Middle frontal gyrus (tissue), 1 donor: ENCODE results near the gene SH2D3A.

ENCODE experiments used
- DNase-seq: peaks from one replicate; pipeline ENCODE4 v3.0.0-alpha.2; 2015; ENCODE audit warnings: low spot score; ENCODE audit errors: extremely low spot score

SH2D3A gene

GRCh38 chr19:6737873-6738786 is 29.1 kb downstream of the SH2D3A start:
- DNase-seq, result peak; percentile 58

DNA sequence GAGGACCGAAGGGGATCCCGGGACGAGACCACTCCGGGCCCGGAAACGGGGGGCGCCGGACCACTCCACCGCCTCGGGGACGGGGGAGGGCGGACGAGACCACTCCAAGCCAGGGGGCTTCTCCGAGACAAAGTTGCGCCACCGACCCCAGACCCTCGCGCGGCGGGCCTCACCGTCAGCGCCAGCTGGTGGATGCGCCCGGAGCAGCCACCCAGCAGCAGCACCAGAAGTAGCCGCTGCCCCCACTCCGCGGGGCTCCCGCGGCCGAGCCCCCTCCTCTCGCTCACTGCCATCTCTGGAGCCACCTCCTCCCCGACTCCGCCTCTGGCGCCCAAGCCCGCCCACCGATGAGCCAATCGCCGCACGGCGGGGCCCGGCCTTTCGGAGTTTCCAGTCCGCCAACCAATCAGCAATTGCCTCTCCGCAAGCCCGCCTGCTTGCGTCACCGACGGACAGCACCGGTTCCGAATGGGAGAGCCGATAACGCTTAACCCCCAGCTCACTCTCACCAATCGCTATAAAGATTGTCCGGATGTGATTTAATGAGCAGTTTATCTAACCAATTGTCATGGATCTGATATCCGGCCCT is 29.9 kb downstream of the SH2D3A start, which contains the start of gene GPR108:
TSS of gene GPR108 (minus strand) at position 297 of the 589 bp plus-strand sequence. CDS start at position 293, 4 bp downstream.
- DNase-seq, result peak; percentile 100

- no peak for DNase-seq
Measured at GRCh38 chr19:6736917-6737283, 30.3 kb downstream of the SH2D3A start.

DNA sequence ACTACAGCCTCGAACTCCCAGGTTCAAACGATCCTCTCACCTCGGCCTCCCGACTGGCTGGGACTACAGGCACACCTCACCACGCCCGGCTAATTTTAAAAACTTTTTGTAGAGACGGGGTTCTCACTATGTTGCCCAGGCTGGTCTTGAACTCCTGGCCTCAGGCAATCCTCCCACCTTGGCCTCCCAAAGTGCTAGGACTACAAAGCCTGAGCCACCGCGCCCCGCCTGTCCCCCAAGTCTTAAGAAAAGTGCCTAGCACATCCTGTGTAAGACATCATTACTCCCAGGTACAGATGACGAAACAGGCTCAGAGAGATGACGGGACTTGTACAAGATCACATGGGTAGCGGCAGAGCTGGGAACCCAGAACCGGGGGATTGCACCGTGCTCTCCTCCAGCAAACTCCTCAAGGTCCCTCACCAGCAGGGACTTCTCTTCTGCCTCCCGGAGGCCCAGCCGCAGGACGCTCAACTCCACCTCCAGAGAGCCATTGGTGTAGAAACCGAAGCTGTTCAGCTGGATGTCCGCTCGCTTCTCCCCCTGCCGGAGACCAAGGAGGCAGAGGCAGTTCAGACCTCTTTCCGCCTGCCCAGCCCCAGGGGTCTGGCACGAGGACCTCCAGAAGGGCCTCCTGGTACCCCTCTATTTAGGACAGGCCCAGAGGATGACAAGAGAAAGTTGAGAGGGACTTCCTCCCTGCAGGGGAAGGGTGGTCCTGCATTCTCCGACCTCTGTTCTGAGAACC is 30.9 kb downstream of the SH2D3A start:
- DNase-seq, result peak; percentile 22

DNA sequence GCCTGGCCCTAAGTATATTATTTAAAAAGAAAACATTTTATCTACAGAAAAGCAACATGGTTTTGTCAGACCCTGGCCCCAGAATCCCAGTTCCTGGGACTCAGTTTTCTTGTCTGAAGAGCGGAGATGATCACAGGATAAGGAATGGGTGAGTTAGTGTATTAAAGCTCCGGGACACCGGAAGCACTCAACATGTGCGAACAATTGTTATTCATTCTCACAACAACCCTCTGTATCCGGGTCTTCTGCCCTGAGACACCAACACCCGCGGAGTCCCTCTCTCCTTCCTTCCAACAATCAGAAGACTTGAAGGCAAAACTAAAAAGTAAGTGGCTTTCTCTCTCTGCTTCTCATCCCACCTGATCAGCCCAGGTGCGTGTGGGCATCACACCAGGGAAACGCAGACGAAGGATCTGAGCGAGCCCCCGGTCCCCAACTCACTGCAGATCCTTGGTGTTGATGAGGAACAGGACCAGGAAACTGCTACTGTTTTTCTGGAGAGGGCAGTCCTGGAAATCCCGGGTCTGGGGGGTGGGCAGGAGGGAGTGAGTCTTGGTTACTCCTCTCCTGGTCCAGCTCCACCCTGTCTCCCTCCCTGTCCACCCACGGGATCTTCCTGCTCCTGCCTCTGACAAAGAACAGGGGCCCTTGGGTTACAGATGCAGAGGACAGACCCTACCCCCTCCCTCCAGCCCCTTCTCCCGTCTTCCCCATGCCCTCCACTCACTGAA is 31.9 kb downstream of the SH2D3A start:
- DNase-seq, result no peak

GRCh38 chr19:6734096-6734696 is 33.0 kb downstream of the SH2D3A start:
- no peak for DNase-seq

- DNase-seq, result no peak
Measured at GRCh38 chr19:6733338-6734095, 33.7 kb downstream of the SH2D3A start.

DNA sequence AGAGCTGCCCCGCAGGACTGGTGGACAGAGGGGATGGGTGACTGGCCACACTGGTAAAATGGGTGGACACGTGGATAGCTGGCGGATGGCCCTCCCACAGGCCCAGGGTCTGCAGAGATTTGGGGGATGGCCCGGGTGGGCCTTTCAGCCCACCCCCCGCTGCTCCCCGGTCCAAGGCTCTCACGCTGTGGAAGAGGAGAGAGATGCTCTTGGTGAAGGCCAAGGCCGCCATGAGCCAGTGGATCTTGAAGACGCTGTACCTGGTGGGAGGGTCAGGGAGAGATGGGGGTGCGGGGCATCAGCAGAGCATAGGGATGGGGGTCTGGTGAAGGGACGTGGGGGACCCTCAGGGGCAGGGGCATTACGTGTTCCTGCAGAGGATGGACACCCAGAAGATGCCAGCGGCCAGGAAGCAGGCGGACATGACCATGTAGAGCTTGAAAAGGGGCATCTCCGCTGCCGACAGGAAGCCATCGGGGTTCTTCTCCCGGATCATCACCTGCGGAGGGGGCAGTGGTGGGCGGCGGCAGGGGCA is 34.4 kb downstream of the SH2D3A start:
- no peak for DNase-seq

DNA sequence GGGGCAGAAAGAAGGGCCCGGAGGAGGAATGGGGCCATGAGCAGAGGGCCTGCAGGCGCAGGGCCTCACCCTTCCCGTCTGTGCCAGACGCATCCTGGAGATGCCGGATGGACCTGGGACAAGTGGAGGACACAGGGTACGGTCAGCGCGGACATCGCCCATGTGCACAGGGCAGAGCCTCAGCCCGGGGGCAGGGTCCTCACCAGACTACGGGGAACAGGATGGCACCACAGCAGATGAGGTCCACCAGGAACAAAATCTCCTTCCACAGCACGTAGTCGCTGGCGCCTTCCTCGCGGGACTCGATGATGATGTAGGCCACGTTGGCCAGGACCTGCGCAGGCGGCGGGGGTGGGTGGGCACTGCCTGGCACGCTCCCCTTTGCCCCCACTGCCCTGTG is 35.4 kb downstream of the SH2D3A start:
- no peak for DNase-seq

- DNase-seq, result no peak
Measured at GRCh38 chr19:6730941-6731670, 36.1 kb downstream of the SH2D3A start.

DNA sequence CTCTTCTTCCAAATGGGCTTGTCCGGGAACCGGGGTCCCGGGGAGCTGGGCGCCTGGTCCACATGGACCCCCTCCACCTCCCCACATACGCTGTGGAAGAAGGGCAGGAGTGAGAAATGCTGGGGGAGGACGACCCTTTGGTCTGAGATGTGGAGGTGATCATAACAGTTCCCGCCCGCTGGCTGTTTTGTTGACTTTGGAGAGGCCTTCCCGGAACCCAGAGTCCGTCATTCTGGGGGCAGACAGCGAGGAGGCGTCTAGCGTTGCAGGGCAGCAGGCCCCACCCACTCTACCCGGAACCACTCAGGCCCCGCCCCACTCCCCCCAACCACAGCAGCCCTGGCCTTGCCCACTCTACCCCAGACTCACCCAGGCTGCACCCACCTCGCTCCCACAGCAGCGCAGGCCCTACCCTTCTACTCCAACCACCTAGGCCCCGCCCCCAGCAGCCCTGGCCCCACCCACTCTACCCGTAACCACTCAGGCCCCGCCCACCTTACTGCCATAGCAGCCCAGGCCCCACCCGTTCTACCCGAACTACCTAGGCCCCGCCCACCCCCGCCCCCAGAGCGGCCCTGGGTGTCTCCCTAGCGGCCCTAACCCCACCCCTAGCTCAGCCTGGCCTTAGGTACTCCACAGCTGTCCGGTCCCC is 37.0 kb downstream of the SH2D3A start:
- no peak for DNase-seq

DNA sequence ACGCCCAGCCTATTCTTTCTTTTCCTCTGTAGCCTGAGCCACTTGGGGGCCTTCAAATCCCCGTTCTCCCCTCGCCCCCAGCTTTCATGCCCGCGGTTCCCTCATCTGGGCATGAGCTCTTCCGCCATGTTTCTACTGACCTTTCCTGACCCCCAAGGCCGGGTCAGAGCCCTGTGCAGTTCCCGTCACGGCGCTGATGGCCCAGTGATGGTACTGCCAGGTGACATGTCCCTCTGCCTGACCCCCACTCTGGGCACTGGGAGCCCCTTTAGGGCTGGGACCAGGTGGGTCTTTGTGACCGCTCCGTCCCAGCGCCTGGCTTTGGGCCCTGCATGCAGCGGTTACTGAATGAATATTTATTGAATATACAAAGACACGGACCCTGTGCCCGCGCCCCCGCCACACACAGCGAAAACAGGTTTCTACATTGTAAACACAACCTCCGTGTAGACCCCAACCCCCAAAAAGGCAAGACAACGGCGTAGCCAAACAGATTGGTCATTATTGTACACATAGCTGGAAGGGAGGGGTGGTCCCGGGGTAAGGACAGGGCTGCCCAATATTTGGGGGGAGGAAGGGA is 37.6 kb downstream of the SH2D3A start:
- DNase-seq, result no peak

DNA sequence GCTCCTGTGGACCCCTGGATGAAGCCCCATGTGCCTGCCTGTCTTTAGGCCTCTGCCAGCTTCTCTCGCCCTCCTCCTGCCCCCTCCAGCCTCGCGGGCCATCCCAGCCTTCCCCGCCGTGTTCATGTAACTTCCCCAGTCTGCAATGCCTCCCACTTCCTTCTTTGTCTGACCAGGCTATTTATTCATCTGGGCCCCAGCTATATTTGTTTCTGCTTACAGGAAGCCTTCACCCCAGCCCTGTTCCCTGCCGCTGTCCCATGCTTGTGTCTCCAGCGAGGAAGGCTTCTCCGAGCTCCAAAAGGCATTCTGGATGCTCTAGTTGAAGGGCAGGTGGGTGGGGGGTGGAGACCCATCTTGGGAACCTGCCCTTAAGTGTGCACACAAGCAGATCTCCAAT is 38.9 kb downstream of the SH2D3A start:
- DNase-seq, result no peak

DNA sequence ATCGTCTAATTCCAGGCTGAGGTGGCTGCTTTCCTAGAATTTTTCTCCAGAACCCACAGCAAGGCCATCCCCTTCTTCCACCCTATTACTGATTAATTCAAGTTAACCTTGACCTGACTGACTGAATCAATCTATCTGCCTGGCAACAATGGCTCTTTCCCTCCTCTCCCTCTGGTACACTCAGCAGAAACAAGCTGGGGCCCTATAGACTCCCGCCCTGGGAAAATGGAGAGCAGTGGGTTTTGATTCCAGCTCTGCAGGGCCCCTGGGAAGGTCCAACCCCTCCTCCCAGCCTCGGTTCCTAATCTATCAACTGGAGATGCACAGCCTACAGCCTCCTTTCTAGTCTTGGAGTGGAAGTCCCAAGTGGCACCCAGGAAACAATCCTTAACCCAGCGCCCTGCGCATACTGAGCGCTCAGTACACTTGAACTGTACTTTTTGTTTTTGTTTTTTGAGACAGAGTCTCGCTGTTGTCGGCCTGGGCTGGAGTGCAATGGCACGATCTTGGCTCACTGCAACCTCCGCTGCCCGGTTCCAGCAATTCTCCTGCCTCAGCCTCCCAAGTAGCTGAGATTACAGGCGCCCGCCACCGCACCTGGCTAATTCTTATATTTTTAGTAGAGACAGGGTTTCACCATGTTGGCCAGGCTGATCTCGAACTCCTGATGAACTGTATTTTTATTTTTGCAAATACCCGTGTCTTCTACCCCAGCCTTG is 41.6 kb downstream of the SH2D3A start:
- DNase-seq, result no peak

- DNase-seq, result no peak
Measured at GRCh38 chr19:6724631-6725492, 42.4 kb downstream of the SH2D3A start.

DNA sequence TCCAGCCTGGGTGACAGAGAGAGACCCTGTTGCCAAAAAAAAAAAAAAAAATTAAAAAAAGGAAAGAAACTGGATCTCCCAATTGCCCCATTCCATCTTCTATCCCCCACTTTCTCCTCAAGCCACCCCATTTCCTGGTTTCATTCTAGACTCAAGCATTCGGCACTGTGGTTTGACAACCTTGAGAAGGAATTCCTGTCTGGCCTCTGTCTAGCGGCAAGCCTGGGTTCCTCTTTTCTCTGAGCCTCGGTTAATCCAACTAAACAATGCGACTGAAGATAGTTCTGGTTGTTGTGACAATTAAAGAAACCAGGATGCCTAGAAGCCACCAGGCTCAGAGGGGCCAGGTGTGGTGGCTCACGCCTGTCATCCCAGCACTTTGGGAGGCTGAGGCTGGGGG is 43.5 kb downstream of the SH2D3A start:
- no peak for DNase-seq

DNA sequence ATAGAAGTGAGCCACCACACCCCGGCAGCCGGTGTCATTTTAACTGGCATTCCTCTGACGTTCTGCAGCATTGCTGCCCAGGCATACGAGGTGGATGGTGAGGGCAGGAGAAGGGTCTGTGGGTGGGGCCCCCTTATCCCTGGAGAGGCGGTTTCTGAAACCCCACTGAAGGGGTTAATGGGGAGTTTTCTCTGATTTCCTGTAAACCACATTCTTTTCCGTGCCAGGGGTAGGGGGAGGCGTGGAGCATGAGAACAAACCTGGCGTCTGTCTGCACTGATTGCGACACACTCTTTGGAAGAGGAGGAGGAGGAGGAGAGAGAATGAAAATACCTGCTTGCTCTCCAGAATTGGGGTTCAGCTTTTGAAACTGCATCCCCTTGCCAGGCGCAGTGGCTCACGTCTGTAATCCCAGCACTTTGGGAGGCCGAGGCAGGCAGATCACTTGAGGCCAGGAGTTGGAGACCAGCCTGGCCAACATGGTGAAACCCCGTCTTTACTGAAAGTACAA is 44.1 kb downstream of the SH2D3A start:
- no peak for DNase-seq
